ENCODE measurements around the gene RAB3GAP2.
"Not testable (repeated sequence)": the region's sequence is repeated elsewhere in the genome, so short reads cannot be mapped to it uniquely, and the experiment has no call there.

RAB3GAP2 gene

GRCh38 chr1:220164116-220164515 is 108.1 kb downstream of the RAB3GAP2 start:
- no peaks in the 10 kb centered on the region for H4K20me1 ChIP-seq (ENCODE audit: control insufficient read depth, insufficient read depth, low read depth, low read length)
- H3K4me1 ChIP-seq (ENCODE audit: control insufficient read depth, low read length) = no peaks in the 10 kb centered on the region
- no peaks in the 10 kb centered on the region for H3K9me3 ChIP-seq (ENCODE audit: control insufficient read depth, insufficient read depth, low read length)
- H3K79me2 ChIP-seq (ENCODE audit: control insufficient read depth, low read length) = no peaks in the 10 kb centered on the region
- H3K27me3 ChIP-seq (ENCODE audit: control insufficient read depth, low read length) = no peaks in the 10 kb centered on the region
- H3K27ac ChIP-seq (ENCODE audit: low read depth, low read length) = no peak overlapping the region
- peaks cover 61% of the 10 kb centered on the region for H3K36me3 ChIP-seq (ENCODE audit: control insufficient read depth, low read length)
- no peak overlapping the region for H3K4me2 ChIP-seq (ENCODE audit: low read length)
- TF ChIP-seq CTCF (IDR thresholded peaks at IDR 0.05; ENCODE audit: low read depth, low read length, poor library complexity, severe bottlenecking) = no peak
- no peak for TF ChIP-seq EZH2phosphoT487 (IDR thresholded peaks at IDR 0.05; ENCODE audit: borderline replicate concordance, low read length)
- H3K9me2 ChIP-seq (replicated peaks; ENCODE audit: control insufficient read depth, low read length) = no peaks in the 10 kb centered on the region
- H3F3A ChIP-seq (ENCODE audit: control insufficient read depth, insufficient read depth) = no peaks in the 10 kb centered on the region
- H3K4me3 ChIP-seq (ENCODE audit: low read length) = no peak overlapping the region

GRCh38 chr1:220160027-220160426 is 112.2 kb downstream of the RAB3GAP2 start:
- no peak overlapping the region for H3K4me2 ChIP-seq (ENCODE audit: low read length)
- no peaks in the 10 kb centered on the region for H3K79me2 ChIP-seq (ENCODE audit: control insufficient read depth, low read length)
- H3F3A ChIP-seq (ENCODE audit: control insufficient read depth, insufficient read depth) = no peaks in the 10 kb centered on the region

GRCh38 chr1:220159041-220159440 is 113.2 kb downstream of the RAB3GAP2 start:
- no peak for TF ChIP-seq CTCF (IDR thresholded peaks at IDR 0.05; ENCODE audit: low read depth, low read length, poor library complexity, severe bottlenecking)
- no peak for TF ChIP-seq EZH2phosphoT487 (IDR thresholded peaks at IDR 0.05; ENCODE audit: borderline replicate concordance, low read length)
- no peak overlapping the region for H3K27ac ChIP-seq (ENCODE audit: low read depth, low read length)

More at GRCh38 chr1:220160027-220160426, 112.2 kb downstream of the RAB3GAP2 start:
- Histone ChIP-seq H3K27me3 (ENCODE audit: control insufficient read depth, low read length) (no peaks in the 10 kb centered on the region), H3K9me2 (replicated peaks; ENCODE audit: control insufficient read depth, low read length) (no peaks in the 10 kb centered on the region), H3K4me3 (ENCODE audit: low read length) (no peak overlapping the region), H3K4me1 (ENCODE audit: control insufficient read depth, low read length) (no peaks in the 10 kb centered on the region), H3K36me3 (ENCODE audit: control insufficient read depth, low read length) (peaks cover 63% of the 10 kb centered on the region), H3K9me3 (ENCODE audit: control insufficient read depth, insufficient read depth, low read length) (no peaks in the 10 kb centered on the region), H3K27ac (ENCODE audit: low read depth, low read length) (no peak overlapping the region), H4K20me1 (ENCODE audit: control insufficient read depth, insufficient read depth, low read depth, low read length) (no peaks in the 10 kb centered on the region)
- TF ChIP-seq EZH2phosphoT487 (IDR thresholded peaks at IDR 0.05; ENCODE audit: borderline replicate concordance, low read length) = no peak
- no peak for TF ChIP-seq CTCF (IDR thresholded peaks at IDR 0.05; ENCODE audit: low read depth, low read length, poor library complexity, severe bottlenecking)

GRCh38 chr1:220158530-220158929 is 113.7 kb downstream of the RAB3GAP2 start:
- peaks cover 63% of the 10 kb centered on the region for H3K36me3 ChIP-seq (ENCODE audit: control insufficient read depth, low read length)
- not testable (repeated sequence) for H3F3A ChIP-seq (ENCODE audit: control insufficient read depth, insufficient read depth); H3K27me3 ChIP-seq (ENCODE audit: control insufficient read depth, low read length); H3K9me3 ChIP-seq (ENCODE audit: control insufficient read depth, insufficient read depth, low read length); H3K79me2 ChIP-seq (ENCODE audit: control insufficient read depth, low read length); H3K9me2 ChIP-seq (replicated peaks; ENCODE audit: control insufficient read depth, low read length); H3K4me1 ChIP-seq (ENCODE audit: control insufficient read depth, low read length); H3K27ac ChIP-seq (ENCODE audit: low read depth, low read length); H3K4me2 ChIP-seq (ENCODE audit: low read length); H4K20me1 ChIP-seq (ENCODE audit: control insufficient read depth, insufficient read depth, low read depth, low read length); H3K4me3 ChIP-seq (ENCODE audit: low read length)

More at GRCh38 chr1:220159041-220159440, 113.2 kb downstream of the RAB3GAP2 start:
- H3K4me3 ChIP-seq (ENCODE audit: low read length) = no peak overlapping the region
- no peaks in the 10 kb centered on the region for H3F3A ChIP-seq (ENCODE audit: control insufficient read depth, insufficient read depth)
- no peaks in the 10 kb centered on the region for H3K9me3 ChIP-seq (ENCODE audit: control insufficient read depth, insufficient read depth, low read length)
- H4K20me1 ChIP-seq (ENCODE audit: control insufficient read depth, insufficient read depth, low read depth, low read length) = no peaks in the 10 kb centered on the region
- no peaks in the 10 kb centered on the region for H3K27me3 ChIP-seq (ENCODE audit: control insufficient read depth, low read length)
- H3K79me2 ChIP-seq (ENCODE audit: control insufficient read depth, low read length) = no peaks in the 10 kb centered on the region
- no peaks in the 10 kb centered on the region for H3K9me2 ChIP-seq (replicated peaks; ENCODE audit: control insufficient read depth, low read length)
- H3K4me1 ChIP-seq (ENCODE audit: control insufficient read depth, low read length) = no peaks in the 10 kb centered on the region
- peaks cover 65% of the 10 kb centered on the region for H3K36me3 ChIP-seq (ENCODE audit: control insufficient read depth, low read length)
- no peak overlapping the region for H3K4me2 ChIP-seq (ENCODE audit: low read length)
